SU-DHL-6 (cell line): Measurements from ENCODE around the gene LETM1.

Experiments used
- CTCF ChIP-seq: fragments of 200-600 bp; sonication (generic); IDR thresholded peaks from one replicate; pipeline ENCODE4 v1.5.1; 2017; ENCODE audit warnings: antibody characterized with exemption, mild to moderate bottlenecking, low read length, moderate library complexity; ENCODE audit not compliant: insufficient read depth, poor library complexity, severe bottlenecking
- EZH2phosphoT487 ChIP-seq: fragments of 200-600 bp; sonication (generic), shearing (Covaris generic); conservative IDR thresholded peaks from 2 replicates; pipeline ENCODE4 v1.6.1; 2018; ENCODE audit warnings: mild to moderate bottlenecking, antibody characterized with exemption, low read length, moderate library complexity, mixed read lengths

- TF ChIP-seq EZH2phosphoT487 (no peak), CTCF (no peak)
Measured at GRCh38 chr4:1866189-1866661, 10.3 kb upstream of the LETM1 start.
